ENCODE data around the gene TFEB.

DNA sequence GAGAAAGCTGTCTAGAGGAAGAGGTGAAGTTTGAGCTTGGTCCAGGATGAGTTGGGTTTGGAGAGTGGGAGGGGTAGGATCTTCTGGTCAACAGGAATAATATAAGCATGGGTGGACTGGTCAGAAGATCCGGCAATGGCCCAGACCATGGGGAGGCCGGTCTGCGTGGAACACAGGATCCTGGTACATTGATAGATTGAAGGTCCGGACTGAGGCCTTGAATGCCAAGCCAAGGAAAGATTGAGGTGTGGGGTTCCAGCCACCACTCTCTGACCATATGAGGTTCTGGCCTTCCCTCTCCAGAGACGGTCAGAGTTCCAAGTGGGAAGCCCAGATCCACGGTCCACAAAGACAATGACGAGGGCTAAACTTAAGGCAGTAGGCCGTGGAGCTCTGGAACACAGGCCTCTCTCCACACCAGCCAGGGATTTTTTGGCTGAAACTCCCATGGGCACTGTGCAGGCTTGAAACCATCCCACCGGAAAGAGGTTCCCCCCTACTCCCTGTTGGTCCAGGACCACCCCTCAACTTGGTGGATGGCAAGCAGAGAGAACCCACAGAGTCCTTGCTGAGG is 94.0 kb downstream of the TFEB start:
- TF ChIP-seq, protein P1, sequence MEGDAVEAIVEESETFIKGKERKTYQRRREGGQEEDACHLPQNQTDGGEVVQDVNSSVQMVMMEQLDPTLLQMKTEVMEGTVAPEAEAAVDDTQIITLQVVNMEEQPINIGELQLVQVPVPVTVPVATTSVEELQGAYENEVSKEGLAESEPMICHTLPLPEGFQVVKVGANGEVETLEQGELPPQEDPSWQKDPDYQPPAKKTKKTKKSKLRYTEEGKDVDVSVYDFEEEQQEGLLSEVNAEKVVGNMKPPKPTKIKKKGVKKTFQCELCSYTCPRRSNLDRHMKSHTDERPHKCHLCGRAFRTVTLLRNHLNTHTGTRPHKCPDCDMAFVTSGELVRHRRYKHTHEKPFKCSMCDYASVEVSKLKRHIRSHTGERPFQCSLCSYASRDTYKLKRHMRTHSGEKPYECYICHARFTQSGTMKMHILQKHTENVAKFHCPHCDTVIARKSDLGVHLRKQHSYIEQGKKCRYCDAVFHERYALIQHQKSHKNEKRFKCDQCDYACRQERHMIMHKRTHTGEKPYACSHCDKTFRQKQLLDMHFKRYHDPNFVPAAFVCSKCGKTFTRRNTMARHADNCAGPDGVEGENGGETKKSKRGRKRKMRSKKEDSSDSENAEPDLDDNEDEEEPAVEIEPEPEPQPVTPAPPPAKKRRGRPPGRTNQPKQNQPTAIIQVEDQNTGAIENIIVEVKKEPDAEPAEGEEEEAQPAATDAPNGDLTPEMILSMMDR (IDR thresholded peaks at IDR 0.05), result no peak
- no peak for TF ChIP-seq POLR2A (IDR thresholded peaks at IDR 0.05)
- TF ChIP-seq POLR2AphosphoS5 (IDR thresholded peaks at IDR 0.05; ENCODE audit: insufficient read depth in 1 of 2, low read depth in 1 of 2), result no peak
